IMR-90 (cell line): Measurements from ENCODE around the gene CLEC10A. TPM values are rescaled to one million over a fixed set of nuclear protein-coding genes. Genes with fewer than 3 reads are reported as not detected.

Experiments
- ATAC-seq: fragments of 200-7000 bp; cut with Tn5 transposase; 2 replicates; pipeline ENCODE4 v1.9.1; 2020; ENCODE audit warnings: low read depth, mild to moderate bottlenecking, moderate library complexity
- BruUV-seq: library from RNA; stranded (reverse); fragments of 400-500 nt; replicated peaks from 2 replicates; lab custom pipeline; 2021; lab: Mats Ljungman, UMichigan
- CTCF ChIA-PET: fragments of 300-600 bp; formaldehyde crosslinking; extraction: SDS; loops from one replicate; lab custom pipeline; 2021; ENCODE audit warnings: antibody characterized with exemption; lab: Yijun Ruan, JAX
- POLR2A ChIA-PET: fragments of 300-600 bp; sonication (Branson Sonifier 250); formaldehyde crosslinking; loops from one replicate; lab custom pipeline; 2022; ENCODE audit warnings: antibody characterized with exemption; ENCODE audit not compliant: unreplicated experiment; lab: Charles Lee
- DNase-seq: peaks from one replicate; pipeline ENCODE4 v3.0.0; 2013
- H2AFZ ChIP-seq: replicated peaks from 2 replicates; pipeline ENCODE3; 2013; ENCODE audit warnings: low read length, mild to moderate bottlenecking; ENCODE audit not compliant: poor library complexity
- H2AK5ac ChIP-seq: 2 replicates; pipeline ENCODE4 v1.6.1; 2013; ENCODE audit warnings: low read depth, low read length, inconsistent platforms
- H2AK9ac ChIP-seq: replicated peaks from 2 replicates; pipeline ENCODE3; 2013; ENCODE audit warnings: mild to moderate bottlenecking, low read depth, low read length, moderate library complexity; ENCODE audit not compliant: poor library complexity
- H2BK120ac ChIP-seq: 2 replicates; pipeline ENCODE4 v1.6.1; 2013; ENCODE audit warnings: low read depth, low read length, inconsistent platforms
- H2BK15ac ChIP-seq: 3 replicates; pipeline ENCODE4 v1.6.1; 2013; ENCODE audit warnings: low read depth, low read length, inconsistent platforms
- H2BK20ac ChIP-seq: 2 replicates; pipeline ENCODE4 v1.6.1; 2013; ENCODE audit warnings: low read depth, mild to moderate bottlenecking, inconsistent platforms, low read length, moderate library complexity
- H2BK5ac ChIP-seq: 2 replicates; pipeline ENCODE4 v1.6.1; 2013; ENCODE audit warnings: mild to moderate bottlenecking, low read depth, low read length, inconsistent platforms; ENCODE audit not compliant: poor library complexity, severe bottlenecking
- H3K14ac ChIP-seq: replicated peaks from 2 replicates; pipeline ENCODE4 v1.6.1; 2013; ENCODE audit warnings: low read depth, low read length, inconsistent platforms
- H3K18ac ChIP-seq: 2 replicates; pipeline ENCODE4 v1.6.1; 2013; ENCODE audit warnings: low read depth, low read length, control low read depth
- H3K23ac ChIP-seq: 2 replicates; pipeline ENCODE4 v1.6.1; 2013; ENCODE audit warnings: low read depth, low read length, inconsistent platforms
- H3K27ac ChIP-seq: 2 replicates; pipeline ENCODE4 v1.5.1; 2013; ENCODE audit warnings: mild to moderate bottlenecking, control low read depth, low read length; ENCODE audit not compliant: insufficient read depth
- H3K27me3 ChIP-seq: 2 replicates; pipeline ENCODE4 v1.6.1; 2013; ENCODE audit warnings: low read length; ENCODE audit not compliant: control insufficient read depth, insufficient read depth
- H3K36me3 ChIP-seq: 2 replicates; pipeline ENCODE4 v1.6.1; 2013; ENCODE audit warnings: low read length, mixed read lengths; ENCODE audit not compliant: control insufficient read depth, insufficient read depth
- H3K4ac ChIP-seq: 2 replicates; pipeline ENCODE4 v1.6.1; 2013; ENCODE audit warnings: low read depth, low read length, inconsistent platforms
- H3K4me1 ChIP-seq: 2 replicates; pipeline ENCODE4 v1.6.1; 2013; ENCODE audit warnings: low read length, mixed read lengths; ENCODE audit not compliant: control insufficient read depth, insufficient read depth
- H3K4me2 ChIP-seq: 2 replicates; pipeline ENCODE4 v1.6.1; 2013; ENCODE audit warnings: low read depth, mild to moderate bottlenecking, control low read depth, low read length, moderate library complexity
- H3K4me3 ChIP-seq: 2 replicates; pipeline ENCODE4 v1.5.1; 2013; ENCODE audit warnings: low read depth, mild to moderate bottlenecking, control low read depth, low read length, moderate library complexity; ENCODE audit not compliant: insufficient read depth
- H3K56ac ChIP-seq: 2 replicates; pipeline ENCODE4 v1.6.1; 2013; ENCODE audit warnings: low read length, inconsistent platforms; ENCODE audit not compliant: insufficient read depth; ENCODE audit errors: extremely low read depth
- H3K79me1 ChIP-seq, 2 experiments: 2 replicates each; pipeline ENCODE4 v1.6.1; 2013; ENCODE audit warnings: low read length in 2 of 2, inconsistent platforms in 1 of 2, low read depth in 1 of 2
- H3K9ac ChIP-seq: 2 replicates; pipeline ENCODE4 v1.6.1; 2013; ENCODE audit warnings: low read depth, low read length, control low read depth
- H3K9me1 ChIP-seq: 2 replicates; pipeline ENCODE4 v1.6.1; 2013; ENCODE audit warnings: low read length, inconsistent platforms; ENCODE audit not compliant: insufficient read depth
- H3K9me3 ChIP-seq: 2 replicates; pipeline ENCODE4 v1.6.1; 2013; ENCODE audit warnings: low read length; ENCODE audit not compliant: control insufficient read depth, insufficient read depth
- H4K20me1 ChIP-seq: 2 replicates; pipeline ENCODE4 v1.6.1; 2013; ENCODE audit warnings: low read length, inconsistent platforms; ENCODE audit not compliant: insufficient read depth
- H4K5ac ChIP-seq: 2 replicates; pipeline ENCODE4 v1.6.1; 2013; ENCODE audit warnings: mild to moderate bottlenecking, low read depth, low read length, control low read depth
- H4K8ac ChIP-seq, 2 experiments: 2 replicates each; pipeline ENCODE4 v1.6.1; 2013; ENCODE audit warnings: low read depth in 2 of 2, low read length in 2 of 2, control low read depth in 1 of 2, inconsistent platforms in 1 of 2
- H4K91ac ChIP-seq: 2 replicates; pipeline ENCODE4 v1.6.1; 2013; ENCODE audit warnings: low read depth, low read length, inconsistent platforms; ENCODE audit not compliant: insufficient read depth
- BHLHE40 ChIP-seq: fragments of 150-350 bp; IDR thresholded peaks from 2 replicates; pipeline ENCODE4 v1.6.1; 2016; ENCODE audit warnings: mild to moderate bottlenecking, low read depth, low read length
- CEBPB ChIP-seq: IDR thresholded peaks from 2 replicates; pipeline ENCODE4 v1.6.1; 2012; ENCODE audit warnings: low read depth, low read length, improper control_type of control experiment
- CHD1 ChIP-seq: IDR thresholded peaks from 2 replicates; pipeline ENCODE4 v1.6.1; 2012; ENCODE audit warnings: low read depth, low read length, improper control_type of control experiment
- CTCF ChIP-seq: conservative IDR thresholded peaks from 2 replicates; pipeline ENCODE4 v1.5.1; 2012; ENCODE audit warnings: mild to moderate bottlenecking, low read depth, low read length, improper control_type of control experiment
- FOS ChIP-seq: fragments of 150-350 bp; IDR thresholded peaks from 2 replicates; pipeline ENCODE4 v1.6.1; 2016; ENCODE audit warnings: low read depth, low read length
- MAZ ChIP-seq: IDR thresholded peaks from 2 replicates; pipeline ENCODE4 v1.6.1; 2012; ENCODE audit warnings: low read depth, mild to moderate bottlenecking, low read length, improper control_type of control experiment, moderate library complexity, borderline replicate concordance
- POLR2A ChIP-seq: IDR thresholded peaks from 2 replicates; pipeline ENCODE4 v1.6.1; 2012; ENCODE audit warnings: mild to moderate bottlenecking, low read depth, low read length
- RAD21 ChIP-seq: IDR thresholded peaks from 2 replicates; pipeline ENCODE4 v1.6.1; 2012; ENCODE audit warnings: low read length, improper control_type of control experiment
- RCOR1 ChIP-seq: IDR thresholded peaks from 2 replicates; pipeline ENCODE4 v1.6.1; 2012; ENCODE audit warnings: mild to moderate bottlenecking, low read length, improper control_type of control experiment; ENCODE audit not compliant: insufficient replicate concordance
- RFX5 ChIP-seq: IDR thresholded peaks from 2 replicates; pipeline ENCODE4 v1.8.0; 2012; ENCODE audit warnings: low read depth, mild to moderate bottlenecking, low read length, moderate library complexity
- SMC3 ChIP-seq: fragments of 150-350 bp; IDR thresholded peaks from 2 replicates; pipeline ENCODE4 v1.6.1; 2016; ENCODE audit warnings: low read depth, mild to moderate bottlenecking, antibody characterized with exemption, low read length, moderate library complexity
- WGBS, 2 experiments: methylation state at CpG; one replicate each; pipeline versions ENCODE4 v1.1.5 to v1.1.7; 2013; ENCODE audit warnings: missing lambda C conversion rate in 2 of 2; ENCODE audit not compliant: insufficient read length in 1 of 2; ENCODE audit errors: extremely low coverage in 2 of 2; 5-methylcytosine and 5-hydroxymethylcytosine counted together
- dilution Hi-C: fragments of 300-500 bp; cut with HindIII; formaldehyde crosslinking; loops from one replicate; pipeline ENCODE4 v1.14.3; 2018; ENCODE audit warnings: low sequenced_read_pairs; ENCODE audit not compliant: unreplicated experiment
- in situ Hi-C: fragments of 300-500 bp; cut with MboI; formaldehyde crosslinking; loops from 3 replicates; pipeline ENCODE4 v1.14.3; 2019; ENCODE audit warnings: low sequenced_read_pairs, inconsistent platforms, mixed read lengths
- intact Hi-C: fragments of 100-400 bp; cut with micrococcal nuclease; formaldehyde crosslinking; loops from 2 replicates; pipeline ENCODE4 v1.10.0; 2022
- polyA plus RNA-seq, 3 experiments: library from polyadenylated mRNA; depleted of rRNA; stranded (reverse); fragments of >200 nt; gene quantifications; 2 replicates each; pipeline ENCODE4 v1.2.3, GENCODE V29; 2012; ENCODE audit warnings: low replicate concordance in 1 of 3
- total RNA-seq: library from RNA; depleted of rRNA; stranded (reverse); fragments of >200 nt; gene quantifications from 2 replicates; pipeline ENCODE4 v1.2.3, GENCODE V29; 2012

The CLEC10A gene
- total and polyA plus RNA-seq, 2 of the 4 experiments (the other 2 are of a cell fraction) = not detected

GRCh38 chr17:7029659-7030058 lies 50.4 kb downstream of the CLEC10A start:
- H4K8ac ChIP-seq = no peak overlapping the region
- H3K9me1 ChIP-seq = no peaks in the 10 kb centered on the region
- no peak for TF ChIP-seq BHLHE40
- no peak for TF ChIP-seq RFX5
- TF ChIP-seq RAD21 = no peak
- no peak for TF ChIP-seq CEBPB
- no peak for TF ChIP-seq SMC3
- TF ChIP-seq MAZ = no peak
- TF ChIP-seq RCOR1 = no peak
- no peak for TF ChIP-seq CHD1
- no peak for TF ChIP-seq FOS
- no peak for TF ChIP-seq POLR2A
- no peak for TF ChIP-seq CTCF
- peak overlapping the region; percentile 64 for H2AFZ ChIP-seq
- no peaks in the 10 kb centered on the region for H3K4me1 ChIP-seq
- H4K20me1 ChIP-seq = no peaks in the 10 kb centered on the region
- no peak overlapping the region for H3K56ac ChIP-seq
- no peak for ATAC-seq
- no peaks in the 10 kb centered on the region for H3K36me3 ChIP-seq
- no peak overlapping the region for H2AK9ac ChIP-seq
- CTCF ChIA-PET = no interaction called here
- no peak overlapping the region for H3K4me2 ChIP-seq
- H2BK15ac ChIP-seq = no peak overlapping the region
- in situ Hi-C loops = no loop called here
- H3K9ac ChIP-seq = no peak overlapping the region
- H3K4me3 ChIP-seq = no peak overlapping the region
- peaks cover 7% of the 10 kb centered on the region; the same call in 1 of the 2 replicates for H3K27me3 ChIP-seq
- H3K14ac ChIP-seq = no peak overlapping the region
- no peaks in the 10 kb centered on the region for H3K9me3 ChIP-seq
- no peak overlapping the region for H2BK120ac ChIP-seq
- no peak overlapping the region for H2BK5ac ChIP-seq
- H4K5ac ChIP-seq = no peak overlapping the region
- intact Hi-C loops = no loop called here
- no peak overlapping the region for H3K18ac ChIP-seq
- no peak overlapping the region for H2AK5ac ChIP-seq
- POLR2A ChIA-PET = no interaction called here
- no peak overlapping the region for H3K23ac ChIP-seq
- H2BK20ac ChIP-seq = no peak overlapping the region
- WGBS, 2 experiments = no CpG with 5 or more reads among the region's 8 CpGs
- no peaks in the 10 kb centered on the region for H3K79me1 ChIP-seq
- H3K27ac ChIP-seq = no peak overlapping the region
- no peak for DNase-seq
- no TSS peak for BruUV-seq
- dilution Hi-C loops = no loop called here
- H4K91ac ChIP-seq = no peak overlapping the region
- no peak overlapping the region for H3K4ac ChIP-seq
